HG03442 (cell line): ENCODE data around the gene ZNF133.
A peak's percentile ranks its signal among the peaks of the same experiment; 100 is the strongest.
"Not testable (repeated sequence)": the region's sequence is repeated elsewhere in the genome, so short reads cannot be mapped to it uniquely, and the experiment has no call there.

Experiments used
- ATAC-seq: cut with Tn5 transposase; IDR thresholded peaks from one replicate; pipeline ENCODE4 v1.9.1; 2021; ENCODE audit warnings: mild to moderate bottlenecking, moderate library complexity; ENCODE audit not compliant: unreplicated experiment

The ZNF133 gene

GRCh38 chr20:18287915-18288748 is at the start of gene ZNF133:
TSS of gene ZNF133 (plus strand) at chr20:18288527. CDS start at chr20:18305687, 17,160 bp downstream.
- peak; percentile 97 for ATAC-seq

- ATAC-seq: no peak
Measured at GRCh38 chr20:18240997-18241396, 47.3 kb upstream of the ZNF133 start.

GRCh38 chr20:18243802-18244201 is 44.5 kb upstream of the ZNF133 start:
- no peak for ATAC-seq

GRCh38 chr20:18248545-18248944 is 39.8 kb upstream of the ZNF133 start:
- ATAC-seq: not testable (repeated sequence)

GRCh38 chr20:18250217-18250616 is 38.1 kb upstream of the ZNF133 start:
- ATAC-seq: no peak

- ATAC-seq: no peak
Measured at GRCh38 chr20:18252597-18253451, 35.5 kb upstream of the ZNF133 start.

GRCh38 chr20:18254615-18255014 is 33.7 kb upstream of the ZNF133 start:
- no peak for ATAC-seq

GRCh38 chr20:18255526-18255925 is 32.8 kb upstream of the ZNF133 start:
- no peak for ATAC-seq

GRCh38 chr20:18256440-18257090 is 31.8 kb upstream of the ZNF133 start:
- no peak for ATAC-seq

- ATAC-seq: no peak
Measured at GRCh38 chr20:18258126-18258860, 30.0 kb upstream of the ZNF133 start.

GRCh38 chr20:18259730-18260129 is 28.6 kb upstream of the ZNF133 start:
- ATAC-seq: no peak

GRCh38 chr20:18263723-18264122 is 24.6 kb upstream of the ZNF133 start:
- no peak for ATAC-seq

- ATAC-seq: no peak
Measured at GRCh38 chr20:18265441-18265840, 22.9 kb upstream of the ZNF133 start.

GRCh38 chr20:18266282-18266681 is 22.0 kb upstream of the ZNF133 start:
- ATAC-seq: no peak

GRCh38 chr20:18267815-18268214 is 20.5 kb upstream of the ZNF133 start:
- no peak for ATAC-seq

GRCh38 chr20:18271160-18271559 is 17.2 kb upstream of the ZNF133 start:
- ATAC-seq: no peak

- no peak for ATAC-seq
Measured at GRCh38 chr20:18272451-18272850, 15.9 kb upstream of the ZNF133 start.

- no peak for ATAC-seq
Measured at GRCh38 chr20:18273738-18274137, 14.6 kb upstream of the ZNF133 start.

- ATAC-seq: not testable (repeated sequence)
Measured at GRCh38 chr20:18275960-18276359, 12.4 kb upstream of the ZNF133 start.

- peak; percentile 50 for ATAC-seq
Measured at GRCh38 chr20:18276821-18277220, 11.5 kb upstream of the ZNF133 start.

- no peak for ATAC-seq
Measured at GRCh38 chr20:18279242-18279641, 9.1 kb upstream of the ZNF133 start.
